ENCODE measurements around the gene HSD17B8.
A peak's percentile ranks its signal among the peaks of the same experiment; 100 is the strongest.

The HSD17B8 gene

DNA sequence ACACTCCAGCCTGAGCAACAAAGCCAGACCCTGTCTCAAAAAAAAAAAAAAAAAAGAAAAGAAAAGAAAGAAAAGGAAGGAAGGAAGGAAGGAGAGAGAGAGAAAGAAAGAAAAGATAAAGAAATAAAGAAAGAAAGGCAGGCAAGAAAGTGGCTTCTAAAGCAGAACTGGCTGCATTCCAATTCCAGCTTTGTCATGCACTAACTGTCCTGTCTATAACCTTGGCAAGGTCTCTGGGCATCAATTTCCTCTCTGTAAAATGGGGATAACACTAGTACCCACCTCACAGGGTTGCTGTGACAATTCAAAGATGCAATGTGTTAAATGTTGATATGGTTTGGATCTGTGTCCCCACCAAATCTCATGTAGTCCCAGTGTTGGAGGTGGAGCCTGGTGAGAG is 31.9 kb downstream of the HSD17B8 start:
- DNase-seq (ENCODE audit: low read depth in 2 of 2, low spot score in 1 of 2): no peak

DNA sequence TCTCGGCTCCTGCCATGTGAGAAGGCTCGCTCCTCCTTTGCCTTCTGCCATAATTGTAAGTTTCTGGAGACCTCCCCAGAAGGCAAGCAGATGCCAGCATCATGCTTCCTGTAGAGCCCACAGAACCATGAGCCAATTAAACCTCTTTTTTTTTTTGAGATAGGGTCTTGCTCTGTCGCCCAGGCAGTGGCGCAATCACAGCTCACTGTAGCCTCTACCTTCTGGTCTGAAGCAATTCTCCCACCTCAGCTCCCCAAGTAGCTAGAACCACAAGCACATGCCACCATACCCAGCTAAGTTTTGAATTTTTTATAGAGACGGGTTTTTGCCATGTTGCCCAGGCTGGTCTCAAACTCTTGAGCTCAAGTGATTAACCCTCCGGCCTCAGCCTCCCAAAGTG is 32.4 kb downstream of the HSD17B8 start:
- no peak for DNase-seq (ENCODE audit: low read depth in 2 of 2, low spot score in 1 of 2)

DNA sequence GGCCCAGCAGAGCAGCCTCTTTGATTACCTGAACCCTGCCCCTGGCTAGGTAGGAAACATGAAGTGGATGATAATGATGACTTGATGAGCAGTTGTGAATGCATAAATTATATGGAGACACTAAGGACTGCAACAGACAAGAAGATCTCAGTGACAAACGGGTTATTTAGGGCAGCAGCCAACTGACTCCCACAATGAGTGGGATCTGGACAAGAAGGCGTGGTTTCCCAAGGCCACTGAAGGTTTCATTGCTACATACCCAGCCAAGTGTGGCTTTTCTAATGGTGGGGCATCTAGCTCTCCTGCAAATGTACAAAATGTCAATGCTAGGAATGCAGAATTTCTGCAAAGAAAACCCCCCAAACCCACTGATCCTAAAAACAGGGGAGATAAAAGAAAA is 33.3 kb downstream of the HSD17B8 start:
- DNase-seq (ENCODE audit: low read depth in 2 of 2, low spot score in 1 of 2): no peak

DNA sequence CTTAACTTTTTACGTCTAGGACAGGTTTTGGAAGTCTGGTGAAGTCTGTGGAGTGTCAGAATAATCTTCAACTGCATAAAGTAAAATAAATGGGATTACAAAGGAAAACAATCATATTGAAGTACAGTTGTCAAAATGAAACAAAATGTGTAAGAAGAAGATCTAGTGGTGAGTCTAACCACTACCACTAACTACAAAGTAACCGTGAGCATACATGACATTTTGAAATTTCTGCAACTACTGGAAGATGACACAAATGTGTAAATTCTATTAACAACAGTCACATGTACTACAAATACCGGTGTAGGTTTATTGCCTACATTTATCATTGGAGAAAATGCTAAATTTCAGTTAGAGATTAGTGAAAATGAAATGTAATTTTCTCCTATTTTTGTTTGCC is 37.5 kb downstream of the HSD17B8 start:
- DNase-seq (ENCODE audit: low read depth in 2 of 2, low spot score in 1 of 2): no peak

DNA sequence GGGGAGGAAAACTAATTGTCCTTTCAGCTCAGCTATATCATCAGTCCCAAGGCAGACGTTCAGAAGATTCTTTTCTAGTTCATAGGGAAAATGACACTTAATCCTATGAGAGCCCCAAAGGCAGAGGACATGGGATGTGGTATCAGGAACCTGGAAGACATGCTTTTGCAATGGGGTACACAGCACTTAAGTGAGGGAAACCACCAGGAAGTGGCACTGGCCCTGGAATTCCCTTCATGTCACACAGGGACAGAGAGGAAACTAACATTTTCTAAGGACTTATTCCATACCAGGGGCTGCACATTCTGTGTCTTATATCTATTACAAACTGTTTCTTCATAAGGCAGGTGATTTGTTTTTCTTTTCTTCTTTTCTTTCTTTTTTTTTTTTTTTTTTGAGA is 39.0 kb downstream of the HSD17B8 start:
- DNase-seq (ENCODE audit: low read depth in 2 of 2, low spot score in 1 of 2): no peak

DNA sequence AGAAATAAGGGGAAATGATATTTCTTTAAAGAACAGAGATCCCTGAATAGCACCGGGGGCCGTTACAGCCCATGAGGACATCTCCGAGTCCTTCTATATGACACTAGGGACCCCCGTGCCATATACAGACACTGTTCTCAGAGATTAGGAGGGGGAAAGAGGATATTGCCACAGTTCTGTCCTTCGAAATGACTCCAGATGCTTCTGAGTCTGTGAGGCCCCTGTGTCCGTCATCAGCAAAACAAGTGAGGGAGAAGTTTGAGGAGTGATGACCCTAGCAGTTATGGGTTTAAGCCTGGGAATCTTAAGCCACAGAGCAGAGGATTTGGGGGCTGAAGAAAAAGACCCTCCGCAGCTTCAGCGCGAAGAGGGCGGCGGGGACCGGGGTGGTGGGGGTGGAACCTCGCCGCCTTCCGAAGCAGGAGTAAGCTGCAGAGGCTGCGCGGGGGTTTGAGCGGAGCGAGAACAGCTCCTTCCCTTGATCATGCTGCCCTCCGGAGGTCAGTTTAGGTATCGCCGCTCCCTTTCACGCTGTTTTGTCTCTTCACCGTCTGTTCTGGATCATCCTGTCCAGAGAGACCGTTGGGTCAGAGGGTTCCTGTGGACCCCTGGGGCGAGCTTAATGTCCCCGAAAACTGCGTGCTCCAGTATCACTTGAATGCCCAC is 43.7 kb downstream of the HSD17B8 start:
- peak; percentile 78 to 95 for DNase-seq (ENCODE audit: low read depth in 2 of 2, low spot score in 1 of 2)

DNA sequence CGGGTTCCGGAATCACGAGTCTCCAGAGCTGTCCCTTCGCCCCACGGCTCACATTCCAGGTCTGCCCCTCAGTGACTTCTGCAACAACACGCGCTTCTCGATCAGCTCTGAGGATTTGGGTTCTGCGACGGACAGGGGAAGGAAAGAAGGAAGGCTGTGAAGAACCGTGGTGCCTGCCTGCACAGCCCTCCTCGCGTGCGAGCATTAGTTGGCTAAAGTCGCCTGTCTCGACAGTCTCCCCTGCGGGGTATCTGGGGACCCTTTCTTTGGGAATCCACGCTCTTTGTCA is 44.1 kb downstream of the HSD17B8 start:
- DNase-seq (ENCODE audit: low read depth in 2 of 2, low spot score in 1 of 2): no peak

DNA sequence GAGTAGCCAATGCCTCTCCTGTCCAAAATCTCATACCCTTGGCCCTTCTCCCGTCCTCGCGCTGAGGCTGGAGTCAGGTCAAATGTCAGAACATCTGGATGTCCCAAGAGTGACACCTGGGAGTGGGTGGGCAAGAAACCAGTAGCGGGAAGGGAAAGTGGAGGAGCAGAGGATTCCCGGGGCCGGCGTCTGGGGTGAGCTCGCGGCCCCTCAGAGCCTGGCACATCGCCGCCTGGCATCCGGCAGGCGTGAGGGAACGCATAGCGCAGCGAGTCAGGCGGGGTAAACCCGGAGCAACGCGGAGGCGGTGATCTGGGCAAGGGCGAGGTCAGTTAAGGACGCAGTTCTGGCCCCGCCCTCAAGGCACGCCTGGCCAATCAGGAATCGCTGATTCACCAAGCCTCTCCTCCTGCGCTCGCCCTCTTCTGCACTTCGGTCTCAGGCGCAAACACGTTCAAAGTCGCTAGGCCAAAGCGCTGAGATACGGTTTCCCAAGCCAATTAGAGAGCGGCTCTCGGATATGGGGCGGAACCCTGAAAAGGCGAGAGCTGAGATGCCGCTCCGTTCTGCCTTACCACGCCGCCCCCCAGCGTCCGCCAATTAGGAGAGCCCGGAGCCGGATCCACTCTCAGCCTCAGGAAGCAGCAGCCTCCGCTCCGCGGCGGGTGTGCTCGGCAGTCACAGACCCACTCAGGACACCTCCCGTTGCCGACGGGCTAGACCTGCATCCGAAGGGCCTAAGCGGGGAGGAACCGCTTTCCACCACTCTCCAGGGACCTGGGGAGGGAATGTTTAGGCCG is 44.7 kb downstream of the HSD17B8 start:
- DNase-seq (ENCODE audit: low read depth in 2 of 2, low spot score in 1 of 2): peak; percentile 83 to 90

DNA sequence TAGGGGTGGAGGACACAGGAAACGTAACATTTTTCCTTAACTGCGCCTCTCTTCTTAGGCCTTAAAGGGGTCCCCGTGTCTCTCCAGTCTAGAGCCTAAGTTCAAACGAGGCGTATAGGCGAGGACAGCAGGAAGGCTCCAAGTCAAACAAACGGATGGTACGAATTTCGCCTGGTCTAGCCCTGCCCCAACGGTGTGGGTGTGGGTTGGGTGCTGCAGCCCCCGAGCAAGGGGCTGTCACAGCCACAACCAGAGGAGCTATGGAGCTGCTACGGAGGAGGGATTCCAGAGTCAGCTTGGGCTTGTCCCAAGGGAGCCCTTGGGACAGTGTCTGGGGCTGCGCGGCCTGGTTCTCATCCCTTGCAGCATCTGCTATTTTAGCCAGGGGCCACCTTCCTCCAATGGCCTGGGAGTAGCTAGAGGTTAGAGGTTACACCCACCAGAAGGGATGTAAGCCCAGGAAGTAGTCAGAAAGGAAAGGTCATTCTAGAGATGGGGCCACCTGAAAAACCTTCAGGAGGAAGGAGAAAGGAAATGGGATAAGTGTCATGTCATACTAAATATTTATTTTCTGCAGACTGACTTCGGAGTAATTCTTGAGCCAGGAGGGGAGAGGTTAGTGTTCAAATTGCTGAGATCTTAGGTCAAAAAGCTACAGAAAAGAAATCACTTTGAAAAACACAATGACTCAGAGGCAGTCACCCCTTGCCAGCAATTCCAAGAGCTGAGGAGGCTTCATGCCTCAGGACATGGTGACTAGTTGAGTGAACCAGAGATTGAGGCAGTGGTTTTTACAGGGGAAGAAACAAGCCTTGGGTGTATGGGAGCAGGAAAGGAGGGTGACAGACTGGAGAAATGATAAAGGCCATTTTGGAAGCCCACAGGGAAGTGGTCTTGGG is 45.5 kb downstream of the HSD17B8 start:
- no peak for DNase-seq (ENCODE audit: low read depth in 2 of 2, low spot score in 1 of 2)

DNA sequence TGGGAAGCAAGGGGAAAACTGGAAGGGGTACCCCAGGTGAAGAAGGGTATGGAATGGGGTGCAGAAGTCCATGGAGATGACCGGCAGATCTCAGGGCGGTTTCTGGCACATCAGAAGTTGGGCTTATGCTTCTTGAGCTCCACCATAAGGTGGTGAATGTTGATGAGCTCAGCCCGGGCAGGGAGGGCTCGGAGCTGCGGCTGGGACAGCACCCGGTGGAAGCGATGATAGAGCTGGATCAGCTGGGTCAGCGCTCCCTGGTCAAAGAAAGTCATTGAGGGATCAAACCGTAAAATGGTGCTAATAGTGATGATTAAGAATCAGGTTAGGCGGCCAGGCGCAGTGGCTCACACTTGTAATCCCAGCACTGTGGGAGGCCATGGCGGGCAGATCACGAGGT is 46.3 kb downstream of the HSD17B8 start:
- no peak for DNase-seq (ENCODE audit: low read depth in 2 of 2, low spot score in 1 of 2)

DNA sequence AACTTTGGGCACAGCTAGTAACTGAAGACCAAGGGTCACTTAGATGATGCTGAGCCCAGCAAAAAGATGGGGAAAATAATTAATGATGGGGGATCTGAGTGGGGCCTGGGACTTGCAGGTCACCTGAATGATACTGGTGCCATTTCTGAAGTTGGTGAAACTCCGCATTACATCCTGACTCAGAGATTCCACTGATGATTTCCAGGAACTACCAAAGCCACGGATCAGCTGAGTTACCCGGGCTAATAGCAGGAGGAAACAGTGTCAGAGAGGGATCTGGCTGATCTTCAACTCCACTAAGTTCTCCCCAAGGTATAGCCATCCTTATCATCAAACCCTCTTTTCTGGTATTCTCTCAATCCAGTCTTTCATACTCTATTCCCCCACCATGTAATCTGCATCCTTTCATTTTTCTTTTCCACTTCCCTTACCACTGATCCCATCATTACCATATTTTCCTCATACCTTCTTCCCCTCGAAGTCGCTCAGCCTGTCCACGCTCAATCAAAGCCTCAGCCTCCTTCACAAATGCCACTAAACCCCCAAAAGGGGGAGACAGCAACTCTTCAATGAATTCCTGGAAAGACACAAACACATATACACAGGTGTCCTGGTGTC is 47.0 kb downstream of the HSD17B8 start:
- no peak for DNase-seq (ENCODE audit: low read depth in 2 of 2, low spot score in 1 of 2)

DNA sequence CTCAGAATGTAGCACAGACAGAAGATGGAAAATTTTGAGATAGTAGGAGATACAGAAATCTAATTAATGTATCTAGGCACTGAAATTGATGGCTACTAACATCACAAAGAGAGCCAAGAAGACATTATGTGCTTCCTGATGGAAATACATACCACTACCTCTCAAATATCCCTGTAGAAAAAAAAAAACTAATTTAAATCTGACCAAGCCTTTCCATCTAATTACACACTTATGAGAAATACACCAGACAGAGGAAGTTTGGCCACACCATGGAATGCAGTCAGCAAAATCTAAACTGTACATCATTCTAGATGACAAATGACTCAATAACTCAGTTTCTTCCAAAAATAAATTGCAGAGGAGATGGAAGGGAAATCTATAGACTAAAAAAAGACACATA is 48.3 kb downstream of the HSD17B8 start:
- DNase-seq (ENCODE audit: low read depth in 2 of 2, low spot score in 1 of 2): no peak

DNA sequence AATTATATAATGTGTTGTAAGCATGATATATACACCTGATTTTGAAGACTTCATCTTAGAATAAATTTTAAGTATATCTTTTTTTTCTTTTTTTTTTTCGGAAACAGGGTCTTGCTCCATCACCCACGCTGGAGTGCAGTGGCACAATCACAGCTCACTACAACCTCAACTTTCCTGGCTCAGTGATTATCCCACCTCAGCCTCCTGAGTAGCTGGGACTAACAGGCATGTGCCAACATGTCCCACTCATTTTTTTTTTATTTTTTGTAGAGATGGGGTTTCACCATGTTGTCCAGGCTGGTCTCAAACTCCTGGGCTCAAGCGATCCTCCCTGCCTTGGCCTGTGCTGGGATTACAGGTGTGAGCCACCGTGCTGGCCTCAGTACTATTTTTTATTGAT is 50.1 kb downstream of the HSD17B8 start:
- no peak for DNase-seq (ENCODE audit: low read depth in 2 of 2, low spot score in 1 of 2)
